Smooth muscle cell of the pulmonary artery (primary cell): Measurements from ENCODE around the gene SGCD. TPM values are rescaled to one million over a fixed set of nuclear protein-coding genes. Genes with fewer than 3 reads are reported as not detected.

Experiments
- total RNA-seq: library from RNA; depleted of rRNA; stranded (reverse); fragments of >200 nt; gene quantifications from 2 replicates; pipeline ENCODE4 v1.2.3, GENCODE V29; 2014

SGCD gene
- total RNA-seq, result 2.5 and 9.8 TPM in 2 replicates

DNA sequence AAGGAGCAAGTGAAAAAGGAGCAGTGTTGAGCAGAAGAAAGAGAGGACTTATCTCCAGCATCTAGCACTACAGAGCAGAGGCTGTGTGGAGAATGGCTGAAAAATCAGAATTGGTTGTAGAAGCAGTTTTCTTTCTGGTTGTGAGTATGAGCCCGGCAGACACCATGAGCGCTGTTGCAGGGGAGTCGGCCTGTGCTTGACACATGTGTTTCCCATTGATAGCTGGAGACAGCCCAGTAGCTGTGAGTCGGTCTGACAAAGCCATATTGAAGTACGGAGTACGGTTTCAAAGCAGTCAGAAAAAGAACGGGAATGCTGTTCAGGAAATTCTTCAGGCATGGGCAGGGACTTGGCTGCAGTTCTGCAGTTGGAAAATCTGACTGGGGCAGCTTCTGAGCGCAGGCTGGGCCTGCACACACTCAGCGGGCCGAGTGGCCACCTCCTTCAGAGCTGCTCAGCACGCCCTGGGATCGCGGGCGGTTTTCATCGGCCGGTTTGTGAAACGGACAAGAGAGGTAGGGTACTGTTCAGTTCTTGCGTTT is at the start of gene SGCD:
Gene SGCD (plus strand): TSS at position 447 of the 542 bp plus-strand sequence.

